NOMO-1 treated with DMSO at 0.1 percent for 48 hours (cell line): Measurements from ENCODE around the gene PPP1R3F.
A peak's percentile ranks its signal among the peaks of the same experiment; 100 is the strongest.

Experiments used
- DNase-seq: peaks from one replicate; lab custom pipeline; 2025; ENCODE audit not compliant: unreplicated experiment; lab: John Stamatoyannopoulos, UW

The PPP1R3F gene

GRCh38 chrX:49247916-49248811 is 21.4 kb upstream of the PPP1R3F start:
- DNase-seq = no peak

DNA sequence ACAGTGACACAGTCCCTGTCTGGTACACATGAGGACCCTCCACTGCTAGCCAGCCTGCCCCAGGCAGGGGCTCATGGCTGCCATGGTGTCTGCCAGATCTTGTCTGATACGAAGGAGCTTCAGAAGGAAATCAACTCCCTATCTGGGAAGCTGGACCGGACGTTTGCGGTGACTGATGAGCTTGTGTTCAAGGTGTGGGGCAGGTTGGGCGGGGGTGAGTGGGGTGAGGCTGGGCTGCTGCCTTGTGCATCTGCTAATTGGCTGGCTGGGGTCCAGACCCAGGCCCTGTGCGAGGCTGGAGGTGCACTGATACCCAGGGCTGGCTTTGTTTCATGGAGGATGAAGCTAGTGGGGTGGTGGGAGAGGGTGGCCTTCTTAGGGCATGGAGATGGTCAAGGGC is 20.5 kb upstream of the PPP1R3F start:
- no peak for DNase-seq

GRCh38 chrX:49249616-49250015 is 20.0 kb upstream of the PPP1R3F start:
- DNase-seq = no peak

DNA sequence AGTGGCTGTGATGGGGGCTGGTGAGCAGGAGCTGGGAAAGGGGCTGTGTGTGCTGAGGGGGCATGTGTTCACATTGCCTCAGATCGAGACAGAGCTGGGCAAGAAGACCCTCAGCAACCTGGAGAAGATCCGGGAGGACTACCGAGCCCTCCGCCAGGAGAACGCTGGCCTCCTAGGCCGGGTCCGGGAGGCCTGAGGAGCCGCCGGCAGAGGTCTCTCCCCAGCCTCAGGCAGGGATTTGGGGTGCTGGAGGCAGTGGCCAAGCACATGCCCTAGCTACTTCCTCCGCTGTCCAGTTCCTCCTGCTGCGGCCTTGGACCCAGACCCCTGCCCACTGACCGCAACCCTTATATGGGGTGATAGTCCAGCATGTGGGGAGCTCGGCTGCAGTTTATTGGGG is 19.5 kb upstream of the PPP1R3F start:
- DNase-seq = no peak

GRCh38 chrX:49250578-49250977 is 19.0 kb upstream of the PPP1R3F start:
- DNase-seq = no peak

- no peak for DNase-seq
These were observed 18.3 kb upstream of the PPP1R3F start for GRCh38 chrX:49251325-49251724.

DNA sequence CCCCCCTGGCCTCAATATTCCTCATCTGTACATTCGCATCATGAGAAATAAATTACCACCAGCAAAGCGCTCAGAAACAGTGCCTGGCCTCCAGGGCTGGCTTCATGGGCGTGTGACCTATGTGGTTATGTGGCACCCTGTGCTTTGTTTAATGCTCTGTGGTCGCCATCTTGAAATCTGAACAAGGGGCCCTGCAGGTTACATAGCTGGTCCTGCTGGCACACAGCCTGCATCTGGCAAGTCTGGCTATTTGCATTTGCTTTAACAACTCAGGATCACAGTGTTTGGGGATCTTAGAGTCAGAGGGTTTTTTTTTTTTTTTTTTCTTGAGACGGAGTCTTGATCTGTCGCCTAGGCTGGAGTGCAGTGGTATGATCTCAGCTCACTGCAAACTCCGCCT is 15.0 kb upstream of the PPP1R3F start:
- DNase-seq = no peak

GRCh38 chrX:49256268-49256995 is 13.2 kb upstream of the PPP1R3F start:
- DNase-seq = no peak

DNA sequence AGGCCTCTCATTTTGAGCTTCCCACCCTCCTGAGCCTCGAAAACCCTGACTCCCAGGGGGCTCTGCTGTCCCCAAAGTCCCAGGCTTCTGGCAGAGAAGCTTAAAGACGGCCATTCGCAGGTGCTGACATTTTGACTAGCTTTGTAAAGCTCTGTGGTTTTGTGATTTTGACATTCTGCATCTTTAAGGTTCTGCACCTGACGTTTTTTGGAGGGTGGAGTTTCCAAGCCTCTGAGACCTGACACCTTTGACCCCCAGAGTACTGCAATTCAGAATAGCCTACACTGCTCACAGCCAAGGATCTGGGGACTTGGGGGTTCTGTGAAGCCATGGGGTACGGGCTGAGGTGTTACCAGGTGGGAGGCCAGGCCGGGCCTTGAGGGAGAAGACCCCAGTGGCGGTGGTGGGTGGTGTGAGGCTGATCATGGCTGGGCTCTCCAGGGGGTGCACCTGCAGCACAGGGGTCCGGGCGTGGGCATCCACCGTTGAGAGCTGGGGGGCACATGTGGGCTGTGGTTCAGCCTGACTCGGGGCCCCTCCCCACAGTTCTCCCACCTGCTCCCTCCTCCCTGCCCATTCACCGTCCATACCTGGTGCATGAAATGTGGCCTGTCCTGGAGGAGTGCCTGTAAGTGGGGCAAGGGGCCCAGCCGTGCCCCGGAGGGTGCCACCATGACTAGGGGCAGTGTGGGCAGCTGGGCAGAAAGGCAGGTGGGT is 12.4 kb upstream of the PPP1R3F start:
- no peak for DNase-seq

DNA sequence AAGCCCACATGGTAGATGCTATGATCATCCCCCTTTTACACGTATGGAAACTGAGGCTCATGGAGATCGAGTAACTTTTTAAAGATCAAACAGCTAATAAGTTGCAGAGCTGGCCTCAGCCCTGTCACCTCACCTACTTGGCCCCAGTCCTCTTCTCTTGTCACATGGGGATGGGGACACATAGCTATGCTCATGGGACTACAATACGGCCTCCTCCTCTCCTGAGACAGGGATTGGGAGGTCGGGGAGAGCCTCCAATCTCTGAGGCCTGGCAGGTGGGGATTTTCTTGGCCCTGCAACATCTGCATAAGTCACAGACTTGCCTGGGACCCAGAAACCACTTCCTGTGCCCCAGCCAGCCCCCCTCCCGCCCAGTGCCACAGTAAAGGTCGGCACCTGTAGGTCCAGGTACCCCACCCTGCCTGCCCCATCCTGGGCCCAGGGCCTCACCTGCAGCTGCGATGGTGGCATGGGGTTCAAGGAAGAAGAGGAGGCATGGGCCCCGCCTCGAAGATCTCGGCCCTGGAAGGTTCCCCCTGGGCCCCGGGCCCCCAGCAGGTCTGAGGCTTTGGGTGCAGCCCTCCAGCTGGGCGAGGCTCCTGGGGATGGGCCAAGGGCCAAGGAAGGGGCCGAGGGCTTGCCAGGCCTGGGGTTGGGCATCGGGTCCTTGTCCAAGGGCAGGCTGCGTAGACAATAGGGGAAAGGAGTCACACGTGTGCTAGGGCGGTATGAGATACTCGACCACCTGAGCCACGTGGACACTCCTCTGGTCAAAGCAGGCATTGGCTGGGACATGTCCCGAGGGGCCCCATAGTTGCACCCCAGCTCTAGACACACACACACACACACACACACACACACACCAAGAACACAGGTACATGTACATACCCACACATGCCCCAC is 11.5 kb upstream of the PPP1R3F start:
- no peak for DNase-seq

DNA sequence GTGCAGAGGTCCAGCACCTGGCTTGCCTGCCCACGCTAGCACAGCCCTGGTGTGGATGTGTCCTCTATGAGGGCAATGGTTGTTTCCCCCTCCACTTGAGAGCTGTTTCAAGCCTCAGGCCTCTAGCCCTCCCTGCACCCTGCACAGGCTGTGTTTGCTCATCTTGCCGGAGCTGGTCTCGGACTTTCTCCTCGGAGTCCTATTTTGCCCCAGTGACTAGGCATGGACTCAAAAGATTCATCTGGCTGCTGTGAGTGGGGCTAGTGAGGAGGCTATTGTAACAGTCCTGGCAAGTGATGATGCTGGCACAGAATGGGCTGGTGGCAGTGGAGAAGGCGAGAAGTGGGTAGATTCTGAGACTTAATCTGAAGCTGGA is 10.9 kb upstream of the PPP1R3F start:
- no peak for DNase-seq

DNA sequence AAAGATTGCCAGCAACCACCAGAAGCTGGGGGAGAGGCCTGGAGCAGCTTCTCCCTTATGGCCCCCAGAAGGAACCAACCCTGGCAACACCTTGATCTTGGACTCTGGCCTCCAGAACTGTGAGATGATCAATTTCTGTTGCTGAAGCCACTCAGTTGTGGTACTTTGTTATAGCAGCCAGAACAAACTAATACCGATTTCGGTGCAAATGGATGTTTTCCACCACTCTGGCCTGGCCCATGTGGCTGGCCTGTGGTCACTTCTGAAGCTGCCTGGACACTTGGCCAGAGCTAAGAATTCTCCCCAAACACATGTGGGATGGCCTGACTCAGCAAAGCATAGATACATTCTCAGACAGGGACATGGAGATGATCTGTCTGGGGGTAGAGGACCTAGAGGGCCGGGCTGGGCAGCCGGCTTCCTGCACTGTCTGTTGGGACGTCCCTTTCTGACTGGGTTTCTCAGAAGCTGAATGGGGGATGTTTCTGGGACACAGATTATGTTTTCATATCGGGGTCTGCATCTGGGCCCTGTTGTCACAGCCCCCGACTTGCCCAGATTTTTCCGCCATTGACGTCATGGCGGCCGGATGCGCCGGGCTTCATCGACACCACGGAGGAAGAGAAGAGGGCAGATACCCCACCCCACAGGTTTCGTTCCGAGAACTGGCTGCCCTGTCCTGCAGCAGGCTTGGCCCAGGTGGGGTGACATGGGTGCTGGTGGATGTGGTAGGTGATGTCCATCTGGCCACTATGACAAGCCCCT is 9.2 kb upstream of the PPP1R3F start:
- no peak for DNase-seq

- no peak for DNase-seq
These were observed 7.0 kb upstream of the PPP1R3F start for GRCh38 chrX:49262603-49263002.

- DNase-seq = no peak
These were observed 6.0 kb upstream of the PPP1R3F start for GRCh38 chrX:49263631-49264030.

GRCh38 chrX:49264460-49264859 is 5.1 kb upstream of the PPP1R3F start, which contains the start of gene FOXP3:
Gene FOXP3, minus strand, starts transcription at chrX:49264710. Its CDS starts 6,205 bp downstream, at chrX:49258505.
- no peak for DNase-seq

DNA sequence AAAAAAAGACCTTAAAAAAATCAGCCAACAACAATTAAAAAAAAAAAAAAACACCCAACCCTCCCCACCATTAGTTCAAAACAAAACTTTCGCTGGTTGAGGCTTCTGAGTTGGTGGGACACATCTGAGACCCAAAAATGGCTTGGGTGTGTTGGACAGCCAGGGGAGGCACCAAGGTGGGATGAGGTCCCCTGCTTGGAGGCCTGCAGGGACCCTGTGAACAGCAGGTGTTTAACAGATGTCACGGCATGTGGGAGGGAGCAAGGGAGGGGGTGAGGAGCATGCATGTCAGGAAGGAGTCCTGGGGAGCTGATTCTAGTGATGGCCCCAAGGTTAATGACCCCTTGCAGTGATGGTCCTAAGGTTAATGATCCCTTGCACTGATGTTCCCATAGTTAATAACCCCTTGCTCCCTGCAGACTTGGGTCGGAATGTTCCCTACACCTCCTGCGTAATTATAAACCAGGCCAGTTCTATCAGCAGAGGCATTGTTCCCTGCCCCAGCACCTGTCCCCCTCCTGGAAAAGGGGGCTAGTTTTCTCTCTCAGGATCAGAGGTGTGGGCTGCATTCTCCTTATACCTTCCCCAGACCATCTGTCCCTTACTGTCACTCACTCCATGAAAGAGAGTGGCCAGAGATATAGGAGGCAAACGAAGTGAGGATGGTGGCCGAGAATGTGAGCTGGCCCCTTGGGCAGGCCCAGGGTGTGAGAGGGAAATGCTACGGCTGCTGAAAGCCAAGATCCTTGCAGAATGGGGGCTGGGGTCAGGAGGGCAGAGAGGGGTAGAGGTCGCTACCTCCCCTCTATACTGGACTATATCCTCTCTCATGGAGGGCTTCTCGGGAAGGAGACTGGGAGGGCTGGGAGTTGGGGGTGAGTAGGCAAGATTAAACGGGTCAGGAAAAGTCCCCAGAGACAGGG is 2.8 kb upstream of the PPP1R3F start:
- no peak for DNase-seq

DNA sequence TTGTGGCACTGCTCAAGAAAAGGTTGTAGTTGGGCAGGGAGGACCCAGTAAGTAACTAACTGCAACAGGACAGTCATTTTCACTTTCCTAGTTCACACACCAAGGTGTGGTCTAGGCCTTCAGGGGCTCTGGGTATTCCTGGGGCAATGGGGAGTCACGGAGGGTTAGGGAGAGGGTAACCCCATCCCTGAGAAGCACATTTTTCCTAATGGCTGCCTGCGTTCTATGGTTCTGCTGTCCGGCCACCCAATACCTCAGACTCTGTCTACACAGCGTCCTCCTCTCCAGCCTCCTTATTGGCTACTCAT is 937 bp upstream of the PPP1R3F start:
- no peak for DNase-seq

DNA sequence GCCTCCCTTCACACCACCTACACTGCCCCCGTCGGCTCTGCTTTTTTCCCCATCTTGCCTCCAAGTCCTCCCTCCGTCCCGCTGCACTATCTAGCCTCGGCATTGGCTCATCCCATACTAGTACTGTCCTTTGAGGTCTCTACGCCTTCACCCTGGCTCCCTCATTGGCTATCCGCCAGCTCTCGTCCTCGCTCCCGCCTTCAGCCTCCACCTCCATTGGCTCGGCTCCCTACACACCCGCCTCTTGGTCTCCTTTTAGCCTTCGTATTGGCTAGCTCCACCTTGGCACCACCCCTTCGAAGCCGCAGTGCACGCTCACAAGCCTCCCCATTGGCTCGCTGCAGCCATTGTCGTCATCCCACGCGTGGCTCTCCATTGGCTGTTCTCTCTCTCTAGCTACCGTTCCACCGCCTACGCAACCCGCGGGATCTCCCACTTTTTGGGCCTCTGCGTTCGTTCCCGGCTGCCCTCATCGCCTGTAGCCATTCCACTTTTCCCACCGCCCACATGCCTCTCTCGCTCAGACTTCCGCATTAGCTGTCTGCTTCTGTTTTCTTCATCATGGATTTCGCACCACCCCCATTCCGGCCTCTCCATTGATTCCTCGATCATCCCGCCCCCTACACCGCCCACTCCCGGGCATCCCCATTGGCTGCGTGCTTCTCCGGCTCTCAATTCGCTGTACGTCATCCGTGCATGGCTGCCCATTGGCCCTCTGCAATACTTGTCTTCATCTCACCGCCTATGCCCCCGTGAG is 405 bp upstream of the PPP1R3F start:
- peak; percentile 92 for DNase-seq
